K562 (cell line): Measurements from ENCODE around the gene USP49. TPM values are rescaled to one million over a fixed set of nuclear protein-coding genes. Genes with fewer than 3 reads are reported as not detected.

ENCODE experiments used
- ATAC-seq: fragments of 200-7000 bp; cut with Tn5 transposase; 3 replicates; pipeline ENCODE4 v1.9.1; 2020; ENCODE audit warnings: moderate library complexity
- BruUV-seq: library from RNA; stranded (reverse); fragments of 400-500 nt; replicated peaks from 2 replicates; lab custom pipeline; 2021; lab: Mats Ljungman, UMichigan
- CTCF ChIA-PET: fragments of 300-600 bp; formaldehyde crosslinking; extraction: SDS; loops from one replicate; lab custom pipeline; 2021; ENCODE audit warnings: low intra/inter-chr PET ratio; lab: Yijun Ruan, JAX
- POLR2A ChIA-PET: fragments of 300-600, 350-650 bp; sonication (Branson Sonifier 250); formaldehyde crosslinking; extraction: SDS; loops from one replicate; lab custom pipeline; 2021; ENCODE audit warnings: antibody characterized with exemption, inconsistent platforms; lab: Yijun Ruan, JAX
- DNase-seq, 4 experiments: peaks; one replicate each; pipeline versions ENCODE4 v3.0.0 to v3.0.0-alpha.2; 2011 to 2018; ENCODE audit warnings: low spot score in 3 of 4, mixed read lengths in 3 of 4; ENCODE audit errors: extremely low read depth in 1 of 4
- FAIRE-seq: peaks from 2 replicates; lab custom pipeline; 2011; peaks lifted over from hg19 to GRCh38; lab: Jason Lieb, UNC
- H2AFZ ChIP-seq: 2 replicates; pipeline ENCODE4 v1.6.0; 2011; ENCODE audit warnings: low read depth, low read length, control low read depth, inconsistent platforms
- H3K27ac ChIP-seq: fragments of 200-600 bp; 3 replicates; pipeline ENCODE4 v1.8.0; 2011; ENCODE audit warnings: low read depth, mild to moderate bottlenecking, control low read depth, inconsistent platforms, low read length, moderate library complexity, mixed read lengths; ENCODE audit errors: extremely low read depth
- H3K27me3 ChIP-seq, 2 experiments: fragments of 300-600 bp in 1 of 2; 2 replicates in 1 of 2; 3 replicates in 1 of 2; pipeline versions ENCODE4 v1.6.0 to v1.8.0; 2011; ENCODE audit warnings: inconsistent platforms in 2 of 2, low read length in 2 of 2, mild to moderate bottlenecking in 1 of 2, mixed read lengths in 1 of 2, moderate library complexity in 1 of 2; ENCODE audit not compliant: control insufficient read depth in 2 of 2, insufficient read depth in 2 of 2
- H3K36me3 ChIP-seq: fragments of 300-600 bp; 3 replicates; pipeline ENCODE4 v1.8.0; 2011; ENCODE audit warnings: mild to moderate bottlenecking, low read length, inconsistent platforms; ENCODE audit not compliant: control insufficient read depth, insufficient read depth
- H3K4me1 ChIP-seq, 2 experiments: fragments of 200-600 bp in 1 of 2; replicated peaks in 1 of 2; 2 replicates in 1 of 2; 3 replicates in 1 of 2; pipeline versions ENCODE4 v1.5.1 to v1.8.0; 2011; ENCODE audit warnings: inconsistent platforms in 2 of 2, low read length in 2 of 2, mild to moderate bottlenecking in 1 of 2, mixed read lengths in 1 of 2, moderate library complexity in 1 of 2; ENCODE audit not compliant: control insufficient read depth in 2 of 2, insufficient read depth in 2 of 2
- H3K4me2 ChIP-seq: 2 replicates; pipeline ENCODE4 v1.6.1; 2011; ENCODE audit warnings: low read length, control low read depth, inconsistent platforms, mixed read lengths; ENCODE audit not compliant: insufficient read depth
- H3K4me3 ChIP-seq: fragments of 200-600 bp; sonication (generic), shearing (Covaris generic); 2 replicates; pipeline ENCODE4 v1.5.1; 2016; ENCODE audit warnings: control low read depth, inconsistent platforms
- H3K79me2 ChIP-seq: fragments of 200-600 bp; 3 replicates; pipeline ENCODE4 v1.8.0; 2011; ENCODE audit warnings: low read length, inconsistent platforms; ENCODE audit not compliant: control insufficient read depth, insufficient read depth
- H3K9ac ChIP-seq, 2 experiments: 2 replicates each; pipeline versions ENCODE4 v1.6.0 to v1.6.1; 2011; ENCODE audit warnings: low read depth in 2 of 2, low read length in 2 of 2, control low read depth in 1 of 2, inconsistent platforms in 1 of 2, mild to moderate bottlenecking in 1 of 2, mixed read lengths in 1 of 2; ENCODE audit not compliant: insufficient read depth in 1 of 2
- H3K9me1 ChIP-seq: one replicate; pipeline ENCODE4 v1.6.0; 2011; ENCODE audit warnings: inconsistent platforms, mild to moderate bottlenecking, low read length, moderate library complexity; ENCODE audit not compliant: control insufficient read depth, insufficient read depth
- H3K9me3 ChIP-seq: replicated peaks from 2 replicates; pipeline ENCODE4 v1.5.1; 2011; ENCODE audit warnings: low read depth, low read length, inconsistent platforms; ENCODE audit not compliant: control insufficient read depth, insufficient read depth
- H4K20me1 ChIP-seq: replicated peaks from 2 replicates; pipeline ENCODE4 v1.6.1; 2011; ENCODE audit warnings: low read length, inconsistent platforms, mixed read lengths; ENCODE audit not compliant: control insufficient read depth, insufficient read depth
- ATF3 ChIP-seq, 2 experiments: fragments of 450-650 bp in 1 of 2; sonication (generic) in 1 of 2; formaldehyde crosslinking in 1 of 2; IDR thresholded peaks in 1 of 2; conservative IDR thresholded peaks in 1 of 2; 2 replicates each; pipeline versions ENCODE4 v1.6.1 to v1.8.1; 2016 to 2023; ENCODE audit warnings: mild to moderate bottlenecking in 2 of 2, moderate library complexity in 2 of 2, inconsistent platforms in 1 of 2, missing genetic modification reagents in 1 of 2
- ATF7 ChIP-seq: fragments of 450-650 bp; IDR thresholded peaks from 2 replicates; pipeline ENCODE4 v1.7.1; 2014; ENCODE audit warnings: mild to moderate bottlenecking, moderate library complexity
- JUN ChIP-seq, 2 experiments: sonication (generic) in 1 of 2; formaldehyde crosslinking in 1 of 2; IDR thresholded peaks; 2 replicates each; pipeline versions ENCODE4 v1.6.1 to v1.8.0; 2012 to 2022; ENCODE audit warnings: borderline replicate concordance in 2 of 2, mild to moderate bottlenecking in 2 of 2, improper control_type of control experiment in 1 of 2, low read depth in 1 of 2, low read length in 1 of 2, missing genetic modification reagents in 1 of 2
- JUND ChIP-seq, 2 experiments: IDR thresholded peaks; 2 replicates in 1 of 2; 3 replicates in 1 of 2; pipeline ENCODE4 v1.6.1; 2011; ENCODE audit warnings: borderline replicate concordance in 2 of 2, low read depth in 2 of 2, low read length in 2 of 2, improper control_type of control experiment in 1 of 2, missing biosample characterization in 1 of 2, missing genetic modification characterization in 1 of 2, missing genetic modification reagents in 1 of 2
- MEF2A ChIP-seq: IDR thresholded peaks from 2 replicates; pipeline ENCODE4 v1.6.1; 2011; ENCODE audit warnings: low read depth, mild to moderate bottlenecking, low read length, moderate library complexity; ENCODE audit not compliant: control insufficient read depth
- SIN3A ChIP-seq, 2 experiments: fragments of 150-350 bp in 1 of 2; IDR thresholded peaks; 2 replicates each; pipeline ENCODE4 v1.6.1; 2011 to 2016; ENCODE audit warnings: borderline replicate concordance in 2 of 2, low read depth in 2 of 2, low read length in 2 of 2, mild to moderate bottlenecking in 2 of 2, moderate library complexity in 2 of 2; ENCODE audit not compliant: control insufficient read depth in 1 of 2
- ZBTB8A ChIP-seq: fragments of 450-650 bp; IDR thresholded peaks from 2 replicates; pipeline ENCODE4 v1.6.1; 2018; ENCODE audit warnings: mild to moderate bottlenecking, moderate library complexity; ENCODE audit not compliant: partially characterized antibody
- WGBS: fragments of 100-300 bp; shearing (Covaris generic); methylation state at CpG from one replicate; pipeline ENCODE4 v1.1.6; 2016; ENCODE audit warnings: low coverage, mixed read lengths; ENCODE audit not compliant: insufficient coverage; ENCODE audit errors: missing lambda C conversion rate; 5-methylcytosine and 5-hydroxymethylcytosine counted together
- in situ Hi-C: fragments of 300-500 bp; cut with MboI; formaldehyde crosslinking; loops from 4 replicates; pipeline ENCODE4 v1.15.0; 2018; ENCODE audit warnings: inconsistent platforms, mixed read lengths
- intact Hi-C: fragments of 100-400 bp; cut with micrococcal nuclease; formaldehyde crosslinking; loops from 2 replicates; pipeline ENCODE4 v1.14.2; 2022
- polyA plus RNA-seq, 8 experiments: library from polyadenylated mRNA; depleted of rRNA in 4 of 8; stranded (reverse) in 5 of 8; unstranded in 3 of 8; fragments of >200 nt; fragmentation: Nextera tagmentation in 2 of 8; fragmentation: Illumina TruSeq in 1 of 8; extraction: Ambion mirVana in 2 of 8; extraction: Trizol in 1 of 8; gene quantifications; 2 replicates each; pipeline versions ENCODE4 v1.2.1 to v1.2.3, GENCODE V29; 2011 to 2014; ENCODE audit warnings: inconsistent platforms in 1 of 8, missing spikeins in 1 of 8
- total RNA-seq, 7 experiments: library from RNA; depleted of rRNA in 6 of 7; stranded (reverse); fragments of >200 nt in 6 of 7; fragmentation: Illumina TruSeq in 2 of 7; extraction: Trizol in 2 of 7; gene quantifications; 2 replicates each; pipeline versions ENCODE4 v1.2.1 to v1.2.3, GENCODE V29; 2011 to 2021; ENCODE audit warnings: low replicate concordance in 1 of 7
- TF ChIP-seq, protein P1 (sequence below): sonication (generic); formaldehyde crosslinking; IDR thresholded peaks from 2 replicates; pipeline ENCODE4 v1.8.1; 2022; ENCODE audit warnings: missing genetic modification reagents

Gene USP49
- total and polyA plus RNA-seq, 9 of the 15 experiments (the other 6 are each of a cell fraction or from before 2014, with no cell fraction given): 1.0 to 9.9 (median 6.5) TPM

DNA sequence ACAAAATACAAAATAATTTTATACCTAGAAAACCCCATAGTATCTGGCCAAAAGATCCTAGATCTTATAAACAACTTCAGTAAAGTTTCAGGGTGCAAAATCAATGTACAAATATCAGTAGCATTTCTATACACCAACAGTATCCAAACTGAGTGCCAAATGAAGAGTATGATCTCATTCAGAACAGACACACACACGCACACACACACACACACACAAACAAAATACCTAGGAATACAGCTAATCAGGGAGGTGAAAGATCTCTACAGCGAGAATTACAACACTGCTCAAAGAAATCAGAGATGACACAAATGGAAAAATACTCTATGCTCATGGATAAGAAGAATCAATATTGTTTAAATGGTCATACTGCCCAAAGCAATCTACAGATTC is 58.5 kb downstream of the USP49 start:
- Histone ChIP-seq H3K4me2 (no peak overlapping the region), H3K27ac (no peak overlapping the region)
- no peak for ATAC-seq

More for the DNA sequence above, 58.5 kb downstream of the USP49 start:
- WGBS: 46% methylated on average over 2 of the region's 2 CpGs
- H3K27me3 ChIP-seq: no peaks in the 10 kb centered on the region
- CTCF ChIA-PET: no interaction called here
- intact Hi-C loops: no loop called here
- H3K36me3 ChIP-seq: no peaks in the 10 kb centered on the region
- TF ChIP-seq MEF2A (peak; percentile 85), ATF7 (0 out of 2 replicates have a peak, but pooled peaks have one; percentile 24), ZBTB8A (no peak), JUN (IDR thresholded peaks at IDR 0.05; ENCODE audit: borderline replicate concordance, low read depth, low read length) (peak; percentile 40; the same call in 1 of the 2 replicates), JUN (CRISPR knock-in tag; IDR thresholded peaks at IDR 0.05; ENCODE audit: borderline replicate concordance) (no peak), SIN3A (IDR thresholded peaks at IDR 0.05; ENCODE audit: borderline replicate concordance in 2 of 2, control insufficient read depth in 1 of 2, low read depth in 2 of 2, low read length in 2 of 2) (no peak), ATF3 (IDR thresholded peaks at IDR 0.05) (peak; percentile 65), ATF3 (CRISPR knock-in tag; conservative IDR thresholded peaks at IDR 0.05) (peak; percentile 52; the same call in 1 of the 2 replicates), JUND (IDR thresholded peaks at IDR 0.05; ENCODE audit: borderline replicate concordance, low read depth, low read length) (no peak), JUND (tag; IDR thresholded peaks at IDR 0.05; ENCODE audit: borderline replicate concordance, low read depth, low read length) (peak; percentile 72)
- TF ChIP-seq, protein P1, sequence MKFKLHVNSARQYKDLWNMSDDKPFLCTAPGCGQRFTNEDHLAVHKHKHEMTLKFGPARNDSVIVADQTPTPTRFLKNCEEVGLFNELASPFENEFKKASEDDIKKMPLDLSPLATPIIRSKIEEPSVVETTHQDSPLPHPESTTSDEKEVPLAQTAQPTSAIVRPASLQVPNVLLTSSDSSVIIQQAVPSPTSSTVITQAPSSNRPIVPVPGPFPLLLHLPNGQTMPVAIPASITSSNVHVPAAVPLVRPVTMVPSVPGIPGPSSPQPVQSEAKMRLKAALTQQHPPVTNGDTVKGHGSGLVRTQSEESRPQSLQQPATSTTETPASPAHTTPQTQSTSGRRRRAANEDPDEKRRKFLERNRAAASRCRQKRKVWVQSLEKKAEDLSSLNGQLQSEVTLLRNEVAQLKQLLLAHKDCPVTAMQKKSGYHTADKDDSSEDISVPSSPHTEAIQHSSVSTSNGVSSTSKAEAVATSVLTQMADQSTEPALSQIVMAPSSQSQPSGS: peak; percentile 50; the same call in 1 of the 2 replicates
- TF ChIP-seq, all 486 proteins: peak for 6
- H3K9me3 ChIP-seq: no peaks in the 10 kb centered on the region; the same call in 1 of the 2 replicates
- POLR2A ChIA-PET: no interaction called here
- FAIRE-seq (no peak), DNase-seq (no peak)
- in situ Hi-C loops: no loop called here
- BruUV-seq: no TSS peak
- H3K9ac ChIP-seq: no peak overlapping the region
- H3K9me1 ChIP-seq: no peaks in the 10 kb centered on the region
- no peaks in the 10 kb centered on the region for H3K79me2 ChIP-seq
- no peaks in the 10 kb centered on the region for H4K20me1 ChIP-seq
- no peak overlapping the region for H3K4me3 ChIP-seq
- no peak overlapping the region for H2AFZ ChIP-seq
- H3K4me1 ChIP-seq: peaks cover 0 to 13% of the 10 kb centered on the region in 2 experiments; a peak in 3 of 5 replicates
